Osteoblast (primary cell): ENCODE data around the gene ACAT2. TPM values are rescaled to one million over a fixed set of nuclear protein-coding genes. Genes with fewer than 3 reads are reported as not detected.
A peak's percentile ranks its signal among the peaks of the same experiment; 100 is the strongest.

Experiments used
- DNase-seq: peaks from one replicate; pipeline ENCODE4 v3.0.0; 2011; ENCODE audit warnings: low spot score, mixed read lengths; ENCODE audit not compliant: insufficient read length; ENCODE audit errors: missing footprints
- H2AFZ ChIP-seq: 2 replicates; pipeline ENCODE4 v1.6.0; 2011; ENCODE audit warnings: mild to moderate bottlenecking, low read length
- H3K27ac ChIP-seq: 2 replicates; pipeline ENCODE4 v1.5.1; 2011; ENCODE audit warnings: mild to moderate bottlenecking, low read depth, low read length, moderate library complexity
- H3K27me3 ChIP-seq: 2 replicates; pipeline ENCODE4 v1.6.0; 2012; ENCODE audit warnings: mild to moderate bottlenecking, control low read depth, inconsistent platforms, low read length, moderate library complexity; ENCODE audit not compliant: insufficient read depth
- H3K36me3 ChIP-seq: 2 replicates; pipeline ENCODE4 v1.5.1; 2011; ENCODE audit warnings: mild to moderate bottlenecking, low read length, control low read depth, moderate library complexity; ENCODE audit not compliant: insufficient read depth
- H3K4me1 ChIP-seq: 2 replicates; pipeline ENCODE4 v1.5.1; 2011; ENCODE audit warnings: mild to moderate bottlenecking, low read length, control low read depth, moderate library complexity; ENCODE audit not compliant: insufficient read depth
- H3K4me2 ChIP-seq: 2 replicates; pipeline ENCODE4 v1.6.0; 2011; ENCODE audit warnings: mild to moderate bottlenecking, low read length; ENCODE audit not compliant: insufficient read depth
- H3K4me3 ChIP-seq: fragments of 200-600 bp; sonication (generic); 3 replicates; pipeline ENCODE4 v1.5.1; 2012; ENCODE audit warnings: mild to moderate bottlenecking, low read length, inconsistent platforms; ENCODE audit not compliant: insufficient read depth
- H3K79me2 ChIP-seq: 2 replicates; pipeline ENCODE4 v1.6.0; 2012; ENCODE audit warnings: mild to moderate bottlenecking, low read length, control low read depth, inconsistent platforms; ENCODE audit not compliant: insufficient read depth
- H3K9me3 ChIP-seq: 2 replicates; pipeline ENCODE4 v1.5.1; 2011; ENCODE audit warnings: low read depth, low read length, control low read depth
- H4K20me1 ChIP-seq: 2 replicates; pipeline ENCODE4 v1.6.0; 2012; ENCODE audit warnings: mild to moderate bottlenecking, low read length, control low read depth; ENCODE audit not compliant: insufficient read depth
- total RNA-seq: library from RNA; depleted of rRNA; stranded (reverse); fragments of >200 nt; gene quantifications from 2 replicates; pipeline ENCODE4 v1.2.3, GENCODE V29; 2012
- TF ChIP-seq, protein P1 (sequence below): IDR thresholded peaks from 2 replicates; pipeline ENCODE4 v1.5.1; 2011; ENCODE audit warnings: mild to moderate bottlenecking, low read depth, low read length, moderate library complexity; ENCODE audit errors: extremely low read depth

The ACAT2 gene
- total RNA-seq, 1 donor, result 41.6 TPM

DNA sequence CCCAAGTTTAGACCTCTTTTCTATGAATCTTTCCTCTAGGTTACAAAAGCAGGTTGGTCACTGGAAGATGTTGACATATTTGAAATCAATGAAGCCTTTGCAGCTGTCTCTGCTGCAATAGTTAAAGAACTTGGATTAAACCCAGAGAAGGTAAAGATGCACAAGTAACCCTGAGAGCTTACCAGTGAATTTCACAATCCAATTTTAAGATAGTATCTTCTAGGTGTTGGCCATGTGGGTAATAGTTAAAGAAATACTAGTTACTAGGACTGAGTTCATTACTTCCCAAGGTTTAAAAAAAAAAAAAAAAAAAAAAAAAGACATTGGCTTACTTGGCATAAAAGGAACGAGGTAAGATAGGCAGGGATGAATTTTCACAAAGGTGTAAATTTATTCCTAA, 16.3 kb downstream of the ACAT2 start:
- Histone ChIP-seq H3K79me2 (peaks cover 14% of the 10 kb centered on the region), H3K9me3 (no peaks in the 10 kb centered on the region), H3K27ac (no peak overlapping the region), H3K27me3 (no peaks in the 10 kb centered on the region), H4K20me1 (no peaks in the 10 kb centered on the region), H3K36me3 (peaks cover 78% of the 10 kb centered on the region), H2AFZ (no peak overlapping the region), H3K4me1 (no peaks in the 10 kb centered on the region), H3K4me2 (no peak overlapping the region), H3K4me3 (no peak overlapping the region)
- DNase-seq, result no peak
- TF ChIP-seq, protein P1, sequence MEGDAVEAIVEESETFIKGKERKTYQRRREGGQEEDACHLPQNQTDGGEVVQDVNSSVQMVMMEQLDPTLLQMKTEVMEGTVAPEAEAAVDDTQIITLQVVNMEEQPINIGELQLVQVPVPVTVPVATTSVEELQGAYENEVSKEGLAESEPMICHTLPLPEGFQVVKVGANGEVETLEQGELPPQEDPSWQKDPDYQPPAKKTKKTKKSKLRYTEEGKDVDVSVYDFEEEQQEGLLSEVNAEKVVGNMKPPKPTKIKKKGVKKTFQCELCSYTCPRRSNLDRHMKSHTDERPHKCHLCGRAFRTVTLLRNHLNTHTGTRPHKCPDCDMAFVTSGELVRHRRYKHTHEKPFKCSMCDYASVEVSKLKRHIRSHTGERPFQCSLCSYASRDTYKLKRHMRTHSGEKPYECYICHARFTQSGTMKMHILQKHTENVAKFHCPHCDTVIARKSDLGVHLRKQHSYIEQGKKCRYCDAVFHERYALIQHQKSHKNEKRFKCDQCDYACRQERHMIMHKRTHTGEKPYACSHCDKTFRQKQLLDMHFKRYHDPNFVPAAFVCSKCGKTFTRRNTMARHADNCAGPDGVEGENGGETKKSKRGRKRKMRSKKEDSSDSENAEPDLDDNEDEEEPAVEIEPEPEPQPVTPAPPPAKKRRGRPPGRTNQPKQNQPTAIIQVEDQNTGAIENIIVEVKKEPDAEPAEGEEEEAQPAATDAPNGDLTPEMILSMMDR, result no peak

DNA sequence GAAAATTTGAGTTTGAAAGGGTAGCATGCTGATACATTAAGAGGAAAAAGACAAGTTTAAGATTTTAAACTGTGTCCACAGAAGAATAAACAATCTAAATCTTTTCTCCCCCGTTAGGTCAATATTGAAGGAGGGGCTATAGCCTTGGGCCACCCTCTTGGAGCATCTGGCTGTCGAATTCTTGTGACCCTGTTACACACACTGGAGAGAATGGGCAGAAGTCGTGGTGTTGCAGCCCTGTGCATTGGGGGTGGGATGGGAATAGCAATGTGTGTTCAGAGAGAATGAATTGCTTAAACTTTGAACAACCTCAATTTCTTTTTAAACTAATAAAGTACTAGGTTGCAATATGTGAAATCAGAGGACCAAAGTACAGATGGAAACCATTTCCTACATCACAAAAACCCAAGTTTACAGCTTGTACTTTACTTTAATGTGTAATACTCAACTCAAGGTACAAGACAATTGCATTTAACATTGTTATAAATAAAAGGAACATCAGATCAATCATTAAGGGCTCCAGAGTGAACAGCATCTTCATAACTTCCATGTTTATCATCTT, 16.8 kb downstream of the ACAT2 start:
- Histone ChIP-seq H2AFZ (no peak overlapping the region), H3K9me3 (no peaks in the 10 kb centered on the region), H4K20me1 (no peaks in the 10 kb centered on the region), H3K79me2 (peaks cover 18% of the 10 kb centered on the region), H3K4me2 (no peak overlapping the region), H3K4me1 (no peaks in the 10 kb centered on the region), H3K27ac (no peak overlapping the region), H3K4me3 (no peak overlapping the region), H3K27me3 (no peaks in the 10 kb centered on the region), H3K36me3 (peaks cover 78% of the 10 kb centered on the region)
- no peak for DNase-seq
- TF ChIP-seq, protein P1, result no peak

DNA sequence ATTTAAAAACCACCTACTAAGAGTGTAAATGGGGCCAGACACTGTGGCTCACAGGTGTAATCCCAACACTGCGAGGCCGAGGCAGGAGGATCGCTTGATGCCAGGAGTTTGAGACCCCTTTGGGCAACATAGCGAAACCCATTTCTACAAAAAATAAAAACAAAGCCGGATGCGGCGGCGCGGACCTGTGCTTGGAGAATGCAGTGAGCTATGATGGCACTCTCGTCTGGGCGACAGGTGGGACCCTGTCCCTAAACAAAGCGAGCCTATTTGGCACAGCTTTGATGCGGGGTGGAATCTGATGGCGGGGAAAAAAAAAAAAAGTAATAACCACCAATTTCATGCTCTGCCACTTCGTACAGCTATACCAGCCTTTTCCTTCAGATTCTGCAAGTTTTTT, 26.4 kb downstream of the ACAT2 start:
- peak overlapping the region; percentile 94 for H3K4me2 ChIP-seq
- H3K4me1 ChIP-seq, result peaks cover 26% of the 10 kb centered on the region
- no peak for DNase-seq
- TF ChIP-seq, protein P1, result no peak
- peak overlapping the region; percentile 82 for H3K27ac ChIP-seq
- no peak overlapping the region for H2AFZ ChIP-seq
- H3K36me3 ChIP-seq, result peaks cover 51% of the 10 kb centered on the region
- peak overlapping the region; percentile 82 for H3K4me3 ChIP-seq
- no peaks in the 10 kb centered on the region for H3K27me3 ChIP-seq
- peaks cover 83% of the 10 kb centered on the region for H3K79me2 ChIP-seq
- H4K20me1 ChIP-seq, result peaks cover 21% of the 10 kb centered on the region
- H3K9me3 ChIP-seq, result no peaks in the 10 kb centered on the region

DNA sequence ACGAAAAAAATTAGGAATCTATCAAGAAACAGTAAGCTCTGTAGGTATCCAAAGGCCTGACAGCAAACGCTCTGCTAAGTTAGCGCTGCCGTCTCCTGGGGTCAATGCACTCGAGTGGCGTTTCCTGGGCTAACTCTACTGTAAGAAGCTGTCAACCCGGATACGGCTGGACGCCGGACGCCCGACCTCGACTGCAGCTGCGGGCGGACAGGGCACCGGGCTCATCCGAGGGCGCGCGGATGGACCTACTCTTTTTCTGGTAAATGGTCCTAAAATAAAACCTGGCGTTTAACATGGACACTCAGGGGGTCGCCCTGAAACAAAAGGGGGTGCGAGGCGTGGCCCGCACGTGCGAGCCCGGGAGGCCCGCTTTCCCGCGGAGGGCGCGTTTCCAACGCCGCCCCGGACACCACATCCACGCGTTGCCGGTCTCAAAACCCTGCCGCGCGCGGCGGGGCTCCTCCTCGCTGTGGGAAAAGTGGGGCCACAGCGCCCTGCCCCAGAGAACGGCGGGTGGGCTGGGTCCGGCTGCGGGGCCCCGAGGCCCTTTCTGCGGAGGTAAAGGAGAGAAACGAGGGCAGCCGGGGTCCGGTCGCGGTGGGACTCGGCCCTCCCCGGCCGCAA, 27.0 kb downstream of the ACAT2 start:
- Histone ChIP-seq H3K4me3 (peak overlapping the region; percentile 82), H3K9me3 (no peaks in the 10 kb centered on the region), H4K20me1 (peaks cover 21% of the 10 kb centered on the region), H3K27me3 (no peaks in the 10 kb centered on the region), H3K4me1 (peaks cover 26% of the 10 kb centered on the region), H3K36me3 (peaks cover 46% of the 10 kb centered on the region), H3K79me2 (peaks cover 80% of the 10 kb centered on the region), H2AFZ (peak overlapping the region; percentile 75), H3K27ac (peak overlapping the region; percentile 82), H3K4me2 (peak overlapping the region; percentile 94)
- DNase-seq, result peak; percentile 89
- TF ChIP-seq, protein P1, result no peak
